HG03280 (cell line): ENCODE measurements around the gene AURKA.
A peak's percentile ranks its signal among the peaks of the same experiment; 100 is the strongest.
"Not testable (repeated sequence)": the region's sequence is repeated elsewhere in the genome, so short reads cannot be mapped to it uniquely, and the experiment has no call there.

ENCODE experiments used
- ATAC-seq: cut with Tn5 transposase; IDR thresholded peaks from one replicate; pipeline ENCODE4 v1.9.1; 2021; ENCODE audit warnings: mild to moderate bottlenecking, moderate library complexity; ENCODE audit not compliant: unreplicated experiment

AURKA gene

DNA sequence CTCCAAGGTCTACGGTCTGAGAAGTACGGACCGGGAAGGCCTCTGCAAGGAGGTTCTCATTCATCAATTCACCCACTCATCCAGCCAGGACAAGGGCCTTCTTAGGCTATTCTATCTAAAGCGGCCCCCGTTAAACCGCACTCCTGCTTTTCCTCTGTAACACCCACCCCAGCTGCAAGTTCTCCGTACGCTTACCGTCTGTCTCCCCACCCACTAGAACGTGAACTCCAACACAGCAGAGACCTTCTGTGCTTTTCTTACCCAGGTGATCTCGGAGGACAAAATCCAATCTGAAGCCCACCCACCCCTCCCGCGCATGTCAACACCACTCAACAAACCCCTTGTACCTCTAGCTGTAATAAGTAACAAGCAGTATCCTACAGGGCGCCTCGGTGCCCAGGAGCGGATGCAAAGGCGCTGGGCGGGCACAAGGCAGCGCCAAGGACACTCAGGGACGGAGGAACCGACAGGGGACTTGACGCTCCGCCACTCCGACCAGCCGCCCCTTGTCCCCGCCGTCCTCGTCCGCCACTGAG is 351 bp downstream of the AURKA start:
- peak; percentile 28 for ATAC-seq

DNA sequence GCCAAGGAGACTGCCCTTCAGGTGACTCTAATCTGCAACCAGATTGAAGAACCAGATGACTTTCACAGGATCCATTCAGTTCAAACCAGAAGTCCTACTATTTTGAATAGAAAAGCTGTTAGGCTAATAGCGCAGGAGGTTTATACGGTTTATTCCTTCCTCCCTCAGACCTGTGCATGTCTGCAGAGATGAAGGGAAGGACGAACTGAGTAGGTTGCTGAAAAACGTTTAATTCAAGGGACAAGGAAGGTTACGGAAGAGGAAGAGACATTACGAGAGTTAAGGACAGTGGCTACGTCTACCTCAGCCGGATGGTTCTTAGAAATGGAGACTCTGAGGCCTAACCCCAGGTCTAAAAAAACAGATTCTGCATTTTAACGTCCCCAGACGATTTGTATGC is 978 bp downstream of the AURKA start:
- ATAC-seq = no peak

GRCh38 chr20:56390396-56390795 is 1.6 kb downstream of the AURKA start:
- ATAC-seq = not testable (repeated sequence)

DNA sequence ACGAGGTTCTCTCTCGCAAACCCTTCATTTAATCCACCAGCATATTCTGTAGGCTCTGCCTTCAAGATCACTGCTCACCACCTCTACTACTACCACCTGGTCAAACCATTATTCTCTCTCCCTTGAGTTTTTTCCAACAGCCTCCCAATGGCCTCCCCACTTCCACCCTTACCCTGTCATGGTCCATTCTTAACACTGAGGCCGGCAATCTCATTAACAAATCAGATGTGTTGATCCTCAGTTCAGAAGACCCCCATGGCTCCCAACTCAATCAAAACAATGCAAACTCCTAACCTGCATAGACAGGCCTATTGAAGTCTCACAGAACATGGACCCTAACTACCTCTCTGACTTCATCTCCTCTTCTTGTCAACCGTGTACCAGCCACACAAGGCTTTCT is 2.2 kb downstream of the AURKA start:
- no peak for ATAC-seq

GRCh38 chr20:56388882-56389281 is 3.1 kb downstream of the AURKA start:
- no peak for ATAC-seq

GRCh38 chr20:56386219-56386618 is 5.8 kb downstream of the AURKA start:
- no peak for ATAC-seq

GRCh38 chr20:56385130-56385529 is 6.9 kb downstream of the AURKA start:
- ATAC-seq = no peak

DNA sequence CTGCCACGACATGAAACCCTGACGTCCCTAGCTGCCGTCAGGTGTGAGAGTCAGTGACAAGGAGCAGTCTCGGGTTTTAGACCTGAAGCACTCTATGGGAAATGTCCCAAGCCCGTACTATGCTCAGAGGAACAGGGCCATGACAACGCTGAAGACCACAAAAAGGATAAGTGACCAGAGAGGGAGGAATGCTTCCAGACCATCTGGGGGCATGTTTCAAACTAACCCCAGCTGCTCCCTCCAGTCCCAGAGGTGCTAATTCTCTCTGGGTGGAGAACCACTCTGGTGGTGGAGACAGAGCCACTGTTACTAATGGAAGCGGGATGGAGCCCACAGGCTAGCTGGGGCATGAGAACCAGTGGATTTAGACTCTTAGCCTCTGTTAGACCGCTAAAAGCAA is 8.7 kb downstream of the AURKA start:
- ATAC-seq = no peak

GRCh38 chr20:56382696-56383095 is 9.3 kb downstream of the AURKA start:
- no peak for ATAC-seq

GRCh38 chr20:56381501-56381900 is 10.5 kb downstream of the AURKA start:
- no peak for ATAC-seq

DNA sequence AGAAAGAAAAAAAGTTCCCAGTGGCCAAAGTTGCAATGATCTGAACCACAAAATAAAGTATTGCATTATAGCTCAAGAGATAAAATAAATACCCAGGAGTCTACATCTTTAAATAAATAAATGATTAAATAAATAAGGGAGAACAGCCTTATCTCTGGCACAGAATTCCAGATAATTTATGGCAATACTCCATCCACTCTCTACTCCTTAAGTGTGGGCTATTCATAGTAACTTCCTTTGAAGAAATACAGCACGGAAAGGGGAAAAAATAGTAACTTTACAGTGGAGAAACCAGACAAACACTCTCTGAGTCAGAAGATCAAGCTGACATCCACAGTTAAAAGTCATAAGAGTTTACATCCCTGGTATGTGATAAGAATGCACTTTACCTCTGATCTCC is 11.6 kb downstream of the AURKA start:
- ATAC-seq = no peak

GRCh38 chr20:56378386-56378785 is 13.6 kb downstream of the AURKA start:
- ATAC-seq = no peak

- no peak for ATAC-seq
Observed at GRCh38 chr20:56376331-56376730, 15.7 kb downstream of the AURKA start.

GRCh38 chr20:56373942-56374341 is 18.1 kb downstream of the AURKA start:
- no peak for ATAC-seq

GRCh38 chr20:56372850-56373249 is 19.2 kb downstream of the AURKA start:
- no peak for ATAC-seq

- ATAC-seq = no peak
Observed at GRCh38 chr20:56371977-56372376, 20.0 kb downstream of the AURKA start.

GRCh38 chr20:56369179-56369578 is 22.8 kb downstream of the AURKA start:
- no peak for ATAC-seq

DNA sequence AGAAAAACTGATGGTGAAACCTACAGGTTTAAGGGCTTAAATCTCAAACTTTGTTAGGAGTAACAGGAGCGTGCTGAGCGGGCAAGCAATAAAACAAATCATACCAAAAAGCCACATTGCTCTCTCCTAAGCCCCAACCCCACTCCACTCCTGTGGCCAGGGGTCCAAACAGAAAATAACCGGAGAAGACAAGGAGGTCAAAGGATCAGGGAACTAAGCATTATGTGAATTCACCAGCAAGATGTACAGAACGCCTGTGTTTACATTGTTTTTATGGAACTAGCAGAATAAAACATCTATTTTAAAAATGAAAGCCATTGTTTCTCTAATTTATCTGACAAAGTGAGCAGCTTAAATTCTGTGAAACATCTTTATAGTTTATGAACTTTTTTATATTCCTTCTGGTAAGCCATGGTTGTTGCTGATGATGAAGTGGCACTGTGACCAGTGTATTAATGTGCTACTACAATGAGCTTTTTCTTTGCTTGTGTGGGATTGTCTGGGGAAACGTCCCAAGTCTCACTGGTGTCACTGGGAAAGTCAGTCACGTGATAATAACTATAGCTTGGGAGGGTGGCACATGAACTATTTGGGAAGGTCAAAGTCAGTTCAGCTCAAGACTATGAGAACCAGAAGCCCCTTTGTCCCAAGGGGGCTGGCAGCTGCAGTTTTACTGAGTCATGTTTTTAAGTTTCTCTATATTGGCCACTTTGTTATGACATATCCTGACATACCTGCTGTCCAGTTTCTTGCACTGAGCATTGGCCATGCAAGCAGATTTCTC is 23.5 kb downstream of the AURKA start:
- no peak for ATAC-seq

GRCh38 chr20:56363491-56363890 is 28.5 kb downstream of the AURKA start:
- ATAC-seq = no peak

DNA sequence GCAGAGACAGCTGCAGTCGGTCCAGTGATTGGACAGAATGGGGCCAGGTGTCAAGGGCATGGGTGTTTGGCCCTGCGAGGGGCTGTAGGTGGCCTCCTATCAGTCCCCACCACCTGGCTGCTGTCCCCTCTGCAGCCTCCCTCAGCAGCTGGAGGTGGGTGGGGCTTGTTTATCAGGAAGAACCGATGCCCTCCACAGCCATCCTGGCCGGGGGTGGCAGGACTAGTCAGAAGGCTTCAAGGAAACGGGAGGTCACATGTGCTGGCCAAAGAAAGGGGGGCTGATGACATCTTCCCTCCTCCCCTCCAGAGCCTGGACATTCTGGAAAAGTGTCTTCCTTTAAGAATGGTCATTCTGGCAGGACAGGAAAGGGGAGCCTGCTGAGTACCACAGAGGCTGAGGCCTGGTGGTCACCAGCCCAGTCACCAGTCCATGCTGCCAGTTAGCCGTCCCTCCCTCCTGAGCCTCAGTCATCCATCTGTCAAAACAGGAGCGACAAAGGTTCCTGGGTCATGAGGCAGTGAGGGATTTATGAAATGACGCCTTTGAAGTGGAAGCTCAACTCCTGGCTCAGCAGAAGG is 29.1 kb downstream of the AURKA start:
- no peak for ATAC-seq

- ATAC-seq = no peak
Observed at GRCh38 chr20:56361900-56362299, 30.1 kb downstream of the AURKA start.

DNA sequence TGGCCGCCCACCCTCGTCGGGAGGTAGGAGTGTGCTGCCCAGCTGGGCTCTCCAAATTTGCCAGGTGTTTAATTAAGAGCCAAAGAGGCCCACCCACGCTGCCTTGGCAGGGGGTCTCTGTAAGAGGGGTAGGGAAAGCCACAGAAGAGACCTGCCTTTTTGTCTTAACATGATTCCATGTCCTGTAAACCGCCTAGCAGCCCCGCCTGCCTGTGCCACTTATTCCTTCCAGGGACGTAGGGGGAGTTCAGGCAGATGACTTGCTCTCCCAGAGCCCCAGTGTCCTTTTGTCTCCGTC is 31.2 kb downstream of the AURKA start:
- no peak for ATAC-seq
